ENCODE measurements around the gene ATP2B2.

Gene ATP2B2

DNA sequence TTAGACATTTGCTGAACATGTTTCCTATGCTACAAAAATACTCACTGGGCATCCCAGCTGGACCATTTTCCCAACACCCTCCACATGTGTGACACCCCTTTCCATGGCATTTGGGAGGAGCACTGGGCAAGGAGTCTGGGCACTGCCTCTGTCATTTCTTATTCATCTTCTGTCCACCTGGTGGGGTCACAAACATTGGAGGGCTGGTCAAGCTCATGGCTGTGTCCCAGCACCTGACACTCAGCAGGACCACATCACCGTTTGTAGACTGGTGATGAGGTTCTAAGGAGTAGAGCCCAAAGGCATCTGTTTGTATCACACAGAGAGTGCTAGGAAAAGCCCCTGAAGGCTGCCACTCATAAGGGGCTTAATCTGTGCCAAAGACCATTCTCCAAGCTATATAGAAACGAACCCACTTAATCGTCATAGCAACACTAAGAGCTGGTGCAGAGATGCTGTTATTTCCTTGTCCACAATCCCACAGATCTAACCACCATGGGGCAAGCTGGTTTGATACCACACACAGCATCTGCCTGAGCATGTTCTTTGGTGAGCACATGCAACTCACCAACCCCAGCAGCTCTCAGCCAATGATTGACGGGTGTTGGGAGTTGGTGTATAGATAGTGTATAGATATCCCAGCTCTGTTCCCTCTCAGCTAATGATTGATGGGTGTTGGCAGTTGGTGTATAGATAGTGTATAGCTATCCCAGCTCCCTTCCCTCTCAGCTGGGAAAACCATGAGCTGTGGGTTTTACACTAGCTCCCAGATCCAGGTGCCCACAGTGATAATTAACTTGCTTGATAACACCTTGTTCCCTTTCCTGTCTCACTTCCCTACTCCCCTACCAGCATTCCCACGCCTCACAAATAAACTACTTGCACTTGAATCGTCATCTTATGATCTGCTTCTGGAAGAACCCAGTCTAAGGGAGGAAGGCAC is 42.7 kb upstream of the ATP2B2 start:
- H3K4me2 ChIP-seq (ENCODE audit: low read length): no peak overlapping the region
- no peak overlapping the region for H3K23ac ChIP-seq (ENCODE audit: low read length)
- no peak overlapping the region for H2AK5ac ChIP-seq (ENCODE audit: low read length)
- no peak overlapping the region for H2BK15ac ChIP-seq (replicated peaks; ENCODE audit: low read depth)
- no peak overlapping the region for H2BK5ac ChIP-seq (ENCODE audit: low read length)
- no peaks in the 10 kb centered on the region for H3K27me3 ChIP-seq (ENCODE audit: insufficient read depth, low read length, poor library complexity)
- H3K79me2 ChIP-seq (ENCODE audit: control insufficient read depth, insufficient read depth, low read length): no peaks in the 10 kb centered on the region
- H3K27ac ChIP-seq (ENCODE audit: low read depth, low read length): no peak overlapping the region
- no CpG with 5 or more reads among the region's 6 CpGs for WGBS (ENCODE audit: extremely low coverage, insufficient coverage, low lambda C conversion rate)
- H3K36me3 ChIP-seq (ENCODE audit: control insufficient read depth, insufficient read depth, low read length): no peaks in the 10 kb centered on the region
- no peak overlapping the region for H2BK120ac ChIP-seq (ENCODE audit: low read depth, low read length)
- no peaks in the 10 kb centered on the region for H3K79me1 ChIP-seq (ENCODE audit: low read length)
- H3K4me3 ChIP-seq (ENCODE audit: low read length): no peak overlapping the region
- no peak overlapping the region for H3K9ac ChIP-seq (ENCODE audit: low read length)
- no peak overlapping the region for H3K18ac ChIP-seq (ENCODE audit: low read length)
- no peak overlapping the region for H4K5ac ChIP-seq (ENCODE audit: low read length)
- no peak overlapping the region for H4K8ac ChIP-seq (ENCODE audit: low read depth, low read length)
- no peak for DNase-seq
- H3K4me1 ChIP-seq (ENCODE audit: control insufficient read depth, low read depth, low read length): no peaks in the 10 kb centered on the region
- no peak overlapping the region for H3K4ac ChIP-seq (ENCODE audit: low read depth, low read length)
- no peak overlapping the region for H3K56ac ChIP-seq (ENCODE audit: low read length)

DNA sequence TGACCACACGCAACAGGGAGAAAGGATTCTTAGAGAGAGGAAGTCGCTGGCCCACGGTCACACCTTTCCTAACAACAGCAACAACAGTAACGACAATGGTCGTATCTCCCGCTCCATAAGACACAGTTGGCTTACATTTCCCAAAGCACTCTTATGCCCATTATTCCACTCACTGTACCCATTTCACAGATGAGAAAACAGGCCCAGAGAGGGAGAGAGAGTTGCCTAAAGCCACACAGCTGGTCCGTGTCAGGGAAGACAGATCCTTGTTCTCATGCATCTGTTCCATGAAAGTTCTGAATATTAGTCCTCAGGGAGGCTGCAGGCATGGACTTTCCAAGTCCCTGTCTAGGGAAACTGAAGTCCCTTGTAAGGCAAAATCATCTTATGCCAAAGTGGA is 42.0 kb upstream of the ATP2B2 start:
- WGBS (ENCODE audit: extremely low coverage, insufficient coverage, low lambda C conversion rate): no CpG with 5 or more reads among the region's 7 CpGs
- Histone ChIP-seq H3K79me1 (ENCODE audit: low read length) (no peaks in the 10 kb centered on the region), H2BK15ac (replicated peaks; ENCODE audit: low read depth) (no peak overlapping the region), H4K8ac (ENCODE audit: low read depth, low read length) (no peak overlapping the region), H3K56ac (ENCODE audit: low read length) (no peak overlapping the region), H3K27ac (ENCODE audit: low read depth, low read length) (no peak overlapping the region), H2BK5ac (ENCODE audit: low read length) (no peak overlapping the region), H3K4ac (ENCODE audit: low read depth, low read length) (no peak overlapping the region), H4K5ac (ENCODE audit: low read length) (no peak overlapping the region), H3K4me1 (ENCODE audit: control insufficient read depth, low read depth, low read length) (no peaks in the 10 kb centered on the region), H3K23ac (ENCODE audit: low read length) (no peak overlapping the region), H2AK5ac (ENCODE audit: low read length) (no peak overlapping the region), H2BK120ac (ENCODE audit: low read depth, low read length) (no peak overlapping the region), H3K4me3 (ENCODE audit: low read length) (no peak overlapping the region), H3K27me3 (ENCODE audit: insufficient read depth, low read length, poor library complexity) (no peaks in the 10 kb centered on the region), H3K4me2 (ENCODE audit: low read length) (no peak overlapping the region), H3K79me2 (ENCODE audit: control insufficient read depth, insufficient read depth, low read length) (no peaks in the 10 kb centered on the region), H3K18ac (ENCODE audit: low read length) (no peak overlapping the region), H3K36me3 (ENCODE audit: control insufficient read depth, insufficient read depth, low read length) (no peaks in the 10 kb centered on the region), H3K9ac (ENCODE audit: low read length) (no peak overlapping the region)
- DNase-seq: no peak

DNA sequence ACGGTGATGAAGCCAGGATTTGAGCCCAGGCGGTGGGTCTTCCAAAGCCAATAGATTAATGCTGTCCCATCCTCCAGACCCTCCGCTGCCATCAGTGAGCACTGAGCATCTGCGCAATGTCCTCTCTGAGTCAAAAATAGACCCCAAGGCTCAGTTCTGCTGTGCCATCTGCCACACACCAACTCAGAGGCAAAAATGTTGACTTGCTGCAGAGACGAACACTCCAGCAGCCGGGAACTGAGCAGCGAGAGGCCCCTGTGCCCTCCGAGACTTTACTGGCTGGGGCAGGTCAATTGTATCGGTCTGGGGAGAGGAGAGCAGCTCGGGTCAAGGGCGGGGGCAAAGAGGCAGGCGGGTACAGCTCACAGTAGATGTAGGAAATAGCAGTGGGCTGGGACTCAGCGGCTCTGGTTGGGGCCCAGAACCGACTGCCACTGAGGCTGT is 41.5 kb upstream of the ATP2B2 start:
- Histone ChIP-seq H3K4me2 (ENCODE audit: low read length) (no peak overlapping the region), H4K5ac (ENCODE audit: low read length) (no peak overlapping the region), H3K4me1 (ENCODE audit: control insufficient read depth, low read depth, low read length) (no peaks in the 10 kb centered on the region), H2BK120ac (ENCODE audit: low read depth, low read length) (no peak overlapping the region), H2AK5ac (ENCODE audit: low read length) (no peak overlapping the region), H3K4me3 (ENCODE audit: low read length) (no peak overlapping the region), H4K8ac (ENCODE audit: low read depth, low read length) (no peak overlapping the region), H3K18ac (ENCODE audit: low read length) (no peak overlapping the region), H3K79me2 (ENCODE audit: control insufficient read depth, insufficient read depth, low read length) (no peaks in the 10 kb centered on the region), H3K4ac (ENCODE audit: low read depth, low read length) (no peak overlapping the region), H3K23ac (ENCODE audit: low read length) (no peak overlapping the region), H3K36me3 (ENCODE audit: control insufficient read depth, insufficient read depth, low read length) (no peaks in the 10 kb centered on the region), H3K56ac (ENCODE audit: low read length) (no peak overlapping the region), H3K79me1 (ENCODE audit: low read length) (no peaks in the 10 kb centered on the region), H3K9ac (ENCODE audit: low read length) (no peak overlapping the region), H2BK5ac (ENCODE audit: low read length) (no peak overlapping the region), H3K27ac (ENCODE audit: low read depth, low read length) (no peak overlapping the region), H3K27me3 (ENCODE audit: insufficient read depth, low read length, poor library complexity) (no peaks in the 10 kb centered on the region), H2BK15ac (replicated peaks; ENCODE audit: low read depth) (no peak overlapping the region)
- DNase-seq: no peak
- WGBS (ENCODE audit: extremely low coverage, insufficient coverage, low lambda C conversion rate): no CpG with 5 or more reads among the region's 14 CpGs

DNA sequence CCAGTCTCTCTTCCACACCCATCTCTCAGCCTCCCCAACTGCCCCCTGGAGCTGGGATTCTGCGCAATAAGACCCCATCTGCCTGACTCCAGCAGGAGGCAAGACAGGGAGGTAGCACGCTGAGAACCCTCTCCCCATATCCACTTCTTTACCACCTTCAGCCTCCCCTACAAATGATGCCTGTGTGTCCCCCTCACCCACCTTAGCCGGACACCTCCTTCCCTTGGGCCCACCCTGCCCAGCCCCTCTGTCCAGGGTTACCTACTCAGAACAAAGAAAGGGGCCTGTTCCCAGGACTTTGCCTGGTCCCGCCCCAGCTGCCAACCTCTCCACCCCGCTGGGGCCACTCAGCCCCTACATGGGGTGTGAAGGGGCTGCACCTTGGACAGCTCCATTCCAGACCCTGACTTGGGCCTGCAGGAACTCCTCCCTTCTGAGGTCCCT is 40.8 kb upstream of the ATP2B2 start:
- Histone ChIP-seq H3K79me1 (ENCODE audit: low read length) (no peaks in the 10 kb centered on the region), H3K4me2 (ENCODE audit: low read length) (no peak overlapping the region), H3K56ac (ENCODE audit: low read length) (no peak overlapping the region), H3K27ac (ENCODE audit: low read depth, low read length) (no peak overlapping the region), H2BK120ac (ENCODE audit: low read depth, low read length) (no peak overlapping the region), H3K18ac (ENCODE audit: low read length) (no peak overlapping the region), H3K79me2 (ENCODE audit: control insufficient read depth, insufficient read depth, low read length) (no peaks in the 10 kb centered on the region), H4K5ac (ENCODE audit: low read length) (no peak overlapping the region), H3K36me3 (ENCODE audit: control insufficient read depth, insufficient read depth, low read length) (no peaks in the 10 kb centered on the region), H3K9ac (ENCODE audit: low read length) (no peak overlapping the region), H3K4me3 (ENCODE audit: low read length) (no peak overlapping the region), H3K23ac (ENCODE audit: low read length) (no peak overlapping the region), H3K4me1 (ENCODE audit: control insufficient read depth, low read depth, low read length) (no peaks in the 10 kb centered on the region), H3K4ac (ENCODE audit: low read depth, low read length) (no peak overlapping the region), H2BK5ac (ENCODE audit: low read length) (no peak overlapping the region), H2BK15ac (replicated peaks; ENCODE audit: low read depth) (no peak overlapping the region), H2AK5ac (ENCODE audit: low read length) (no peak overlapping the region), H3K27me3 (ENCODE audit: insufficient read depth, low read length, poor library complexity) (no peaks in the 10 kb centered on the region), H4K8ac (ENCODE audit: low read depth, low read length) (no peak overlapping the region)
- WGBS (ENCODE audit: extremely low coverage, insufficient coverage, low lambda C conversion rate): no CpG with 5 or more reads among the region's 5 CpGs
- no peak for DNase-seq

DNA sequence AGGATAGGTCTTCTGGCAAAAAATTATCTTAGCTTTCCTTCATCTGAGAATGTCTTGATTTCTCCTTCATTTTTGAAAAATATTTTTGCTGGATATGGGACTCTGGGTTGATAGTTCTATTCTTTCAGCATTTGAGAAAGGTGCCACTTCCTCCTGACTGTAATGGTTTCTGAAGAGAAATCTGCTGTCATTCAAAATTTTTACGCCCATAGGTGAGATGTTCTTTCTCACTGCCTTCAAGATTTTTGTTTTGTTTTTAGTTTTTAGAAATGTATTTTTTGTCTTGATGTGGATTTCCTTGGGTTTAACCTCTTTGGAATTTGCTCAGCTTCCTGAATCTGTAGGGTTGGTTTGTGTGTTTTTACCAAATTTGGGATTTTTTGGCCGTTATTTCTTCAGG is 37.1 kb upstream of the ATP2B2 start:
- no peak overlapping the region for H3K4me2 ChIP-seq (ENCODE audit: low read length)
- no peaks in the 10 kb centered on the region for H3K36me3 ChIP-seq (ENCODE audit: control insufficient read depth, insufficient read depth, low read length)
- H3K4ac ChIP-seq (ENCODE audit: low read depth, low read length): no peak overlapping the region
- no peak overlapping the region for H3K18ac ChIP-seq (ENCODE audit: low read length)
- DNase-seq: no peak
- H2BK15ac ChIP-seq (replicated peaks; ENCODE audit: low read depth): no peak overlapping the region
- H3K23ac ChIP-seq (ENCODE audit: low read length): no peak overlapping the region
- H3K27me3 ChIP-seq (ENCODE audit: insufficient read depth, low read length, poor library complexity): no peaks in the 10 kb centered on the region
- no peak overlapping the region for H2AK5ac ChIP-seq (ENCODE audit: low read length)
- H3K4me3 ChIP-seq (ENCODE audit: low read length): no peak overlapping the region
- H2BK5ac ChIP-seq (ENCODE audit: low read length): no peak overlapping the region
- H3K79me1 ChIP-seq (ENCODE audit: low read length): no peaks in the 10 kb centered on the region
- no peak overlapping the region for H3K56ac ChIP-seq (ENCODE audit: low read length)
- no peak overlapping the region for H3K9ac ChIP-seq (ENCODE audit: low read length)
- no peaks in the 10 kb centered on the region for H3K79me2 ChIP-seq (ENCODE audit: control insufficient read depth, insufficient read depth, low read length)
- H2BK120ac ChIP-seq (ENCODE audit: low read depth, low read length): no peak overlapping the region
- H3K27ac ChIP-seq (ENCODE audit: low read depth, low read length): no peak overlapping the region
- H3K4me1 ChIP-seq (ENCODE audit: control insufficient read depth, low read depth, low read length): no peaks in the 10 kb centered on the region
- WGBS (ENCODE audit: extremely low coverage, insufficient coverage, low lambda C conversion rate): no CpG with 5 or more reads among the region's 2 CpGs
- H4K5ac ChIP-seq (ENCODE audit: low read length): no peak overlapping the region
- no peak overlapping the region for H4K8ac ChIP-seq (ENCODE audit: low read depth, low read length)

Measured in mesendoderm (in vitro differentiated cells).